Lung microvascular endothelial cell (primary cell): ENCODE data around the gene NKX2-1. TPM values are rescaled to one million over a fixed set of nuclear protein-coding genes. Genes with fewer than 3 reads are reported as not detected.
"Not testable (repeated sequence)": the region's sequence is repeated elsewhere in the genome, so short reads cannot be mapped to it uniquely, and the experiment has no call there.

Source experiments
- DNase-seq, 2 donors: peaks; one replicate each; pipeline versions ENCODE4 v3.0.0 to v3.0.0-alpha.2; 2010; ENCODE audit warnings: low read depth in 2 of 2
- total RNA-seq: library from RNA; depleted of rRNA; stranded (reverse); fragments of >200 nt; gene quantifications from 2 replicates; pipeline ENCODE4 v1.2.1, GENCODE V29; 2014

NKX2-1 gene
- total RNA-seq, result under 0.01 TPM in 1 of 2 replicates, not detected in the other

DNA sequence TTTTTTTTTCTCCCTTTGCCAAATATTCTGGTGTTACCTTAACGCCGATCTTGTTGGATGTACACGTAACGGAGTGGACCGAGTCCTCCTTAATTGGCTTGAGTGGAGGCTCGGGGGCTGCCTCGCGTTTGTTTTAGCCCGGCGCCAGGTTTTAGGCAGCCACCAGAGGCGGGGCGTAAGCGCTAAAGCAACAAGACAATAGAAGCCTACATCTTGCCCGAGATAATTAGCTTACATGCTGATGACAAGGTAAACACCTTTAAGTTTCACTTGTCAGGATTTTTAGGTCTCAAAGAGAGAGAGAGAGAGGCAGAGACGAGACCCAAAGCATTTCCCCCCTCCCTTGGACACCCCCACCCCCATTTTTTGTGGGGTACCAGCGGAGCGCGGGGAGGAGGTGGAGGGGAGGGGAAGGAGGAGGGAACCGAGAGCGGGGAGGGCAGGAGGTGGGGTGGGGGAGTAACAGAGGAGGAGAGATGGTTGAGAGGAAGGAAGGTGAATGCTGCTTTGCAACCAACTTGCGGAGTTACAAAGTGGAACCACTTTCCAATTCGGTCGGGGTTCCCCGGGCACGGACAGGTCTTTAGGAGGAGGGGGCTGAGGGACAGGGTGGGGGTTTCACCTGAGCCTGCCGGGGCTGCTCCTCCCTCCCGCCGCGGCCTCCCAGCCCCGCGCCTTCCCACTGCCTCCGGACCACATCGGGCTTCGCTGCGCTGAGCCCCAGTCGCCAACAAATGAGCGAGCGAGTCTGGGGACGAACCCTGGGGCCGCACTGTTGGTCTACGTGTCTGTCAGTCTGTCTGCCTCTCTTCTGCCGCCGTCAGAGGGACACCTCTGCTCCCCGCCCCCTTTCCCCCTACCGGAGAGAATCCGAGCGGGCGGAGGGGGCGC, at the start of gene NKX2-1:
TSS of gene NKX2-1 (minus strand) at position 802 of the 891 bp plus-strand sequence. CDS start at position 699, 103 bp downstream.
- DNase-seq, result no peak

DNA sequence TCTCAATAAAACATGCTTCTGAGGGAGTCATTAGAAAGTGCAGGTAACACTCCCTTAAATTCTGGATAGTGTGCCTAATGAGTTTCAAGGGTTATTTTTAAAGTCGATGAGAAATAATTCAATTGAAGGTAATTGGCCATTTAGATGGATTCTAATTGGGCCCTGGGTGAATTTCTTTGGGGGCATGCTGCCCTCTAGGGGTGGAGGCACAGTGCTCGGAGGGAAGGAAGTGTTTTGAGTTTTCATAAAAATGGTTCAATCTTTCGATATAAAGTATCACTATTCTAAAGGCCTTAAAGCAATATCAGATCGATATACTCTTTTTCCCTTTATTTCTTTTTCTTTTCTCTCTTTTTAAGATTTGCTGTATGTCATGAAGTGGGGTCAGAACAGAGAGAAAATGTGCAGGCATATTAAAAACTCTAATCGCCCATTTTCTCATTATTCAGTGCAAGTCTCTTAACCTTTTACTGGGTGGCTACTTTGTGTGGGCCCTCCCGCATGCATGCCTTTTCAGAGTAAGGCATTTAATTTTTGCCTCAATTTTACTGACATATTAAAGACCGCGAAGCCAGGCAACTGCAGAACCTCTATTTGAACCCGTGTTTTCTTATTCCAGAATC, 36.9 kb upstream of the NKX2-1 start:
- DNase-seq, result peak; percentile 30

DNA sequence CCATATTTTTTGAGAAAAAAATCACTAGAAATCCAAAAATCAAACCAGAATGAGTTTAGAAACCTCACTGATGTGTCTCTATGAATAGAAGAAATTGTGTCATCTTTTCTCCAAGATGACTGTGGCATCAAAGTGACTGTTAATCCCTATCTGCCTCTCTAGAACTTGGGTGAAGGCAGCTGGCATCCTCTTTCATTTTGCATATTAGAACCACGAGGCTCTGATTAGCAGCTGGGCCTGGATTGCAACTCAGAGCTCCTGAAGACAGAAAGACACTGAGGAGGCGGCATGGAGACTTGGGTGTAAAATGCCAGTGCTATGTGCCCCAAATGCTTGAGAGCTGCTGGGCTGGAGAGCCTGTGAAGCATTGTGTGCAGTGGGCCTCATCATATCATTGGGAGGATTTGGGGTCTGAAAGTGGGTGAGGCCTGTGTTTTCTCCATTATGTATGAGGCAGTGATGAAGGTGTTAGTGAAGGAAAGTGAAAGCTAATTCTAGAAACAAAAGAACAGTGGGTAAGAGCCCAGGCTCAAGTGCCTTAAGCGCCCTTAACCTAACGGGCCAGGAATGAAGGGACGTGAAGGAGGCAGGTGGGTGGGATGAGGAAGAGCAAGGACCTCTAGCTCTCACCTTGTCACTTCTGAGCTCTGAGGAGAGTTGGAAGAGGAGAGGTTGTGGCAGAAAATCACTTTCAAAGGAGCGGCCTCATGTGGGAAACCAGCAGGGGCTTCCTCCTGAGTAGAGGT, 36.1 kb upstream of the NKX2-1 start:
- DNase-seq, result no peak

DNA sequence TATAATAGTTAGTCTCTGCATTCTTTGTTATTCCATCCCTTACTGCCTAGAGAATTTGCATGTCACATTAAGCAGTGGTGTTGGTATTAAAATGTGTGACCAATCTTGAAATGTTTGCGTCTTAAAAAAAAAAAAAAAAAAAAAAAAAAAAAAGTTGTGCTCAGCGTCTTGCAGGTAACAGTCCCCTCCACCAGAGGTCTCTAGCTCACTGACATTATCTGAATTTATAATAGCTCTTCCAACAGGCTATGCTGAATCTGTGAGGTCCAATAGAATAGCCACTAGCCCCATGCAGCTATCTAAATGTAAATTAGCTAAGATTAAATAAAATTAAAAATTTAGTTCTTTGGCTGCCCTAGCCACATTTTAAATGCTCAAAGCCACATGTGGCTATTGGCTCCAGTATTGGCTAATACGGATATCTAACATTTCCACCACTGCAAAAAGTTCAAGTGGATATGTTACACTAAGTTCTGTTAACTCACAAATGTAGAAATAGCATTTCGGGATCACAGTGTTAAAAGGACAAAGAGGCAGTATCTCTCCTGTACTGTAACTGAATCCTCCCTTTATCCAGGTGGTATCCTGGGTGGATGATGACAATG, 33.7 kb upstream of the NKX2-1 start:
- DNase-seq, result peak; percentile 57 to 66

DNA sequence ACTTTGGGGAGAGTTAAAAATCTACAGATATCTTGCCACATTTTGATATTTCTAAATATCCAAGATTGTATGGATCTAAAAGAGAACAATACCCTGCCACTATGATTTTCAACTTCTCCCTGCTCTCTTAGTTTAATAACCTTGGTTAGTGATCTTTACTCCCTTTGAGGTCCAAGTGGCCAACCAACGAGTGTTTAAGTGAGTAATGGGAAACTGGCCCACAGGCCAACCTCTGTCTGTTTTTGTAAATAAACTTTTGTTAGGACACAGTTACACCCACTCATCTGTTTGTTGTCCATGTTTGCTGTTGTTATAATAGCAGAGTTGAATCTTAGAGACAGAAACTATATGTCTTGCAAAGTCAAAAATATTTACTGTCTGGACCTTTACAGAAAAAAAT, 30.9 kb upstream of the NKX2-1 start:
- DNase-seq, result no peak

DNA sequence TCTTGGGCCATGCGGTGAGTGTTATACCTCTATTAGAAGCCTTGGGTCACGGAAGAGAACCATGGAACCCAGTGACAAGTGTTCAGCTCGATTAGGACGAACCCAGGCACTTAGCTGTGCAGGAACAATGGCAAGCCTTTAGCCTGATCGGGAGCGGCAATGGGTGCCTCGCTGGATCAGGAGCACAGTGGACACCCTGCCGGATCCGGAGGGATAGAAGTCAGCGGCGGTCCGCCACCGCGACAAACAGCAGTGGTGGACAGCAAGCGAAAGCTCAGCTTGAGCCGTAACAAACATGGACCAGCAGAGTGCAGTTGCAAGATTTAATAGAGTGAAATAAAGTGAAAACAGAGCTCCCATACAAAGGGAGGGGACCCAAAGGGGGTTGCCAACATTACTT, 24.2 kb upstream of the NKX2-1 start:
- DNase-seq, result not testable (repeated sequence)

DNA sequence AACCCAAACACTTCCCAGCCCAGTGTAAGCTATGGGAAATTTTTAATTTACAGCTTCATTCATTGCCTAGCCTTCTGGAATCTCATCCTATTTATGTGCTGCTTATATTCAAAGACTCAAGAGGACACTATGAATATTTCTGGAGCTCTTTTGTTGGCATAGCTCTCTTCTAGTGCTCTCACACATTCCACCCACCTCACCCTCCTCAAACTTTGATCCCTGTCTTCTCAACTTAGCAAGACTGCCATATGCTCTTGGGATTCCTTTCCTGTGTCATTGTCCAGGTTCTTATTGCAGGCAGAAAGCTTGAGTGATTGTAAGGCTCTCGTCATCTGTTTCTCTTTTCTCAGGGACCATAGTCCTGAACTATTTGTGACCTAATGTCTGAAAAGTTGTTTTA, 18.0 kb upstream of the NKX2-1 start:
- no peak for DNase-seq

DNA sequence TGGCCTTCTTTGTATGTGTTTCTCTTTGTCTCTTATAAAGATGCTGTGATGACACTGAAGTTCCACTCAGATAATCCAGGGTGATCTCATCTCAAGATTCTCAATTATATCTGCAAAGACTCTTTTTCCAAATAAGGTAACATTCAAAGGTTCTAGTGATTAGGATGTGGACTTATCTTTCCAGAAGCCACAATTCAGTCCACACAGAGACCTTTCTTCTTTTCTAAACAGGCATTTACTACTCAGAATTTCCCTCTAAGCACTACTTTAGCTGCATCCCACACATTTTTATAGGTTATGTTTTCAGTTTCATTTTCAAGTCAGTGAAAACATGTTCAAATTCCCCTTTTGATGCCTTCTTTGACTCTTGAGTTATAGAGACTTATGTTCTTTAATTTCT, 9.0 kb upstream of the NKX2-1 start:
- DNase-seq, result no peak

DNA sequence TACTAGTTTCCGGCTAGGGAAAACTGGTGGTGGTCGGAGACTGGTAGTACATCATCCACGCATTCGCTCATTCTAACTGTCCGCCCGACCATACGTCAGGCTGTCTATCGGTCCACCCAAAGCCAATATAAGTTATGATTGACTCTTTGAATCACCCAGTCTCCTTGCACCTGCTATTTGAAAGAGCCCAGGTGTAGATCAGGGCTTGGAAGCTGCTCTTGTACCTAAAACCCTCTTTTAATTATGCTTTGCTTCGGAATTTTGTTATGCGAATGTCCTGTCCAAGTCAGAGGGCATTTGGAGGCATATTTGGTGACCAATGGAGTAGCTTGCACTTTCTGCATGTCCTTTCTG, 5.7 kb upstream of the NKX2-1 start:
- DNase-seq, result no peak

DNA sequence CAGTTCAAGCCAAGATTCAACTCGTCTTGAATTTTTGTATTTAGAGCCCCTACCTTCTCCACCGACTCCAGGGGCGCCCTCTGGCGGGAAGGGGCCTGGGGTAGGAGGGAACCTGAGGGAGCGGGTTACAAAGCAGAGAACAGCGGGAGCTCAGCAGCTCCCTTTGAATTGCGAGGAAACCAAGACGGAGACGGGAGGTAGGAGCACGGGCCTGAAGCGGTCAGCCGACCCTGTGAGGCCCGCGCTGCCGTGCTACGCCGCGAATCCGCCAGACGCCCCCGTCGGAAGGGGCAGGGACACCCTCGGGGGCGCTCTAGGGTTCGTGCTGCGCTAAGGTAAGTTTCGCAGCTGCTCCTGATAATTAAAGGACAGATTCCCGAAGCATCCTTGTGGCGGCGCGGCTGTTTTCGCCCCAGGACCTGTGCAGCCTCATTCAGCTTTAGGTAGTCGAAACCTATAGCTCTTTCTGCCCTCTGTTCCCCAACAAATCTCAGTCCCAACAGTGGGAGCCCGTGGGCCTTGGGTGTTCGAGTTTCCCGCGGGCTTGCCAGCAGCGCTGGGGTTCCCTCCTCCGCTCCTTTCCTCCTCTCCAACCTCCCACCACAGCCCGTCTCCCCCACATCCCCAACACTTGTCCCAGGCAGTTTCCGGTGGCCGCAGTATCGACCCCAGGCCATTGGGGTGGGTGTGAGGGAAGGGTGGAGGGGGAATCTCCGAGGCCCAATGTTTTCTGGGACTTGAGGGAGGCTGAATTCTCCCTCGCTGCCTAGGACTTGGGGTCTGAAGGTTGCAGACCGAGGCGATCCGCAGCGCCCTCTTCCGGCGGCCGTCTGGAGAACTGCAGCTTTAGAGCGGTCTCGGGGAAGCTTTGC, 5.1 kb upstream of the NKX2-1 start:
- peak in 1 of 2 donors; percentile 12 for DNase-seq

DNA sequence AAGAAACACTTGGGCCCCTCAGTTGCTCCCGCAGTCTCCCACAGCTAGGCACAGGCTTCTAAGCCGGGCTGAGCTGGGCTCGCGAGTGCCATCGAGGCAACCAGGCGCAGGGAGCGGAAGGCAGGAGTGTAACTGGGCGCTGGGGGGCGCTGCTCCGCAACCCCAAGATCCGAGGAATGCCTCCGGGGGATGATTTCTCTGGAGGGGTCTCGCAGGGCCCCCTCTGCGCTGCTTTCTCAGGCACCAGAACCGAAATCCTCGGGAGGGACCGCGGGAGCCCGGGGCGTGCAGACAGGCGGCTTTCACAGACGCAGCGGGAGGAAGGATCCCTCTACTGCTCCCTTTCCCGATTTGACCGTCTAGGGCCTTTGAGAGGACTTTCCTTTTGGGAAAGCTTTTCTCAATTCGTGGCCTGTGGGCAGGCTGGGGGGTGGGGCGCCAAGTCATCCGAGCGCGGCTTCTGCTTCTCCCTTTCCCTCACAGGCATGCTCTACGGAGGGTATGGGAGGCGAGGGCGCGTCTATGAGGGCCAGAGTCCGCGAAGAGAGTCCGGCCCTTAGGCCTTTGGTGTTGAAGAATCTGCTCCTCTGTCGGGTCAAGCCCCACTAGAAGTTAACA, 4.3 kb upstream of the NKX2-1 start:
- no peak for DNase-seq

DNA sequence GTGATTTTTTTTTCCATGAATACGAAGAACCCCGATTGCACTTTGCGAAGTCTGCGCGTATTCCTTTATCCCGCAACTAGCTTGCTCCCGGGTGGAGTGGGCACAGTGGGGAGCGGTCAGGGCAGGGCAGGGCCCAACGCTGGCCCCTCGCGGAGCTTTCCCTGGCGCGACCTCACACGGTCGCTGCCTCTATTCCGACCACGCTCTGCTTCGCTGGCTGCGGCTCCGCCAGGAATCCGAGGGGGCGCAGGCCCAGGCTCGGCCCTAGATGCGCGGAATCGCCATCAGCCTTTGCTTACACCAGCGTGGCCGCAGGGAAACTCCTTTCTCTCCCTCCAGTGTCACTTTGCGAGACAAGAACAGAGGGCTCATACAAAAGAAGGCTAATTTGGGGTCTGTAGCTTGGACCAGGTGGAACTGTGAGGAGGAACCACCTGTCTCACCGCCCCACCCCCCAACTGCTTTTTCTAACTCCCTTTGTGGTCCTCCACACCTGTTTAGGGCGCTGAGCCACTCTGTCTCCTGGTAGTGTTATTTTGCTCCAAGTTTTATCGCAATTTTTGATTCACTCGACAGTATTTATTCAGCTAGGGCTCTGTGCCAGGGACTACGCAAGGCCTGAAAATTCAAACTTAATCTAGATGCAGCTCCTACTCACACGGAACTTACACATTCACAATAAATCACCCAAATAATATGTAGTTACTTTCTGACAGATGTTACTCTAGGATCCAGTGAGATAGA, 3.1 kb upstream of the NKX2-1 start:
- no peak for DNase-seq

DNA sequence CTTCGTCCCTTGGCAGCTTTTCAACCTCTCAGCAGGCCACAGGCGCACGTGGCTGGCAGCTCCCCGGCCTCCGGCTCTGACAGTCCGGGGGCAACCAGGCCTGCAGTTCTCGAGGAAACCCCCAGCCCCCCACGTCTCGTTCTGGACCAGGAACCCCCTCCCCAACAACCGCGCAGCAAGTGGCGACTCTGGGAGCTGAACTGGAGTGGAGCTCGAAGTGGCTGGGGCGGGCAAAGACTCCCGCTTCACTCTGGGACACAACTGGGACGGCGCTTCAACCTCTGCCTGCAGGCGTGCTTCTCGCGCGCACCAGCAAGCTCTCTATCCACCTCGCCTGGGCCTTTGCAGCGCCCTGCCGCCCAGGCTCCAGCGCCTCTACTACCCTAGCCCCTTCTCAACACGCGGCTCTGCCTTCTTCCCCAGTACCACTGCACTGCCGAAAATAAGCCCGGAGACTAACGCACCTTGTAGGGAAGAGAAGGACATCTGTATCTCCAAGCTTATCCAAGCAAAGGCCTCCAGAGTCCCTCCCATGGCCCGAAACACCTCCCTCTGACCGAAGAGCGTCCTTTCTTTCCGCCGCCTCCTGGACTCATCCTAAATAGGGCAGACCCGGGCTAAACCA, 2.4 kb upstream of the NKX2-1 start:
- no peak for DNase-seq

DNA sequence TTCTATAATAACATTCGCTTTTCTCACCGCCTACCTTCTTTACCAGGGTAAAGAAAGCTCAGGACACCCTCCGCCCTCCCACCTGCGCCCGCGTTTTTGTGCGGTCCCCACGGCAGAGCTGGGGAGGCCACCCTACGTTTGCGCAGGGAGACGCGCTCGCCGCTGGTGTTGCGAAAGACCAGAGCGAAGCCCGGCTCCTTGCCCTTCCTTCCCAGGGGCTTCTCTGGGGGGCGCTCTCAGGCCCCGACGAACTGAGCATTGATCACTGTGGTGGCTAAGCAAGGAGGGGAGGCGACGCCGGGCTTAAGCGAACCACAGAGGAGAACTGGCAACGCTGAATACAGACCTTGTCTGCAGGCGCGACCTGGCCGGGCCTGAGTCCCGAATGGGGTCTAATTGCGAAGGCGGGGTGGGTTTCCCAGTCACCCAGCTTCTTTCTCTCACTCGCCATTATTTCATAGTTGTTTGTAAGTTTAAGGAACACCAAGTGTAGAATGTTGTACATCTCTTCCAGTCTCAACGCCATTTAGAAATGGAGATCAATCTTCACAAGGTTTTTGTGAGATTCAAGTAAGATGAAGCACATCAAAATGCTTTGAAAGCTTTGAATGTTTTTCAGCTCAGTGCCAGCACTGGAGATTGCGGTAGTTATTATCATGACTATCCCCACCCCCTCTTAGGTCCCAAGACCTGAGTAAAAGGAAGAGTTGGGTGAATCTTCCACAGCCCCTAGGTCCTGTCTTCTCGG, 1.7 kb upstream of the NKX2-1 start:
- DNase-seq, result no peak

DNA sequence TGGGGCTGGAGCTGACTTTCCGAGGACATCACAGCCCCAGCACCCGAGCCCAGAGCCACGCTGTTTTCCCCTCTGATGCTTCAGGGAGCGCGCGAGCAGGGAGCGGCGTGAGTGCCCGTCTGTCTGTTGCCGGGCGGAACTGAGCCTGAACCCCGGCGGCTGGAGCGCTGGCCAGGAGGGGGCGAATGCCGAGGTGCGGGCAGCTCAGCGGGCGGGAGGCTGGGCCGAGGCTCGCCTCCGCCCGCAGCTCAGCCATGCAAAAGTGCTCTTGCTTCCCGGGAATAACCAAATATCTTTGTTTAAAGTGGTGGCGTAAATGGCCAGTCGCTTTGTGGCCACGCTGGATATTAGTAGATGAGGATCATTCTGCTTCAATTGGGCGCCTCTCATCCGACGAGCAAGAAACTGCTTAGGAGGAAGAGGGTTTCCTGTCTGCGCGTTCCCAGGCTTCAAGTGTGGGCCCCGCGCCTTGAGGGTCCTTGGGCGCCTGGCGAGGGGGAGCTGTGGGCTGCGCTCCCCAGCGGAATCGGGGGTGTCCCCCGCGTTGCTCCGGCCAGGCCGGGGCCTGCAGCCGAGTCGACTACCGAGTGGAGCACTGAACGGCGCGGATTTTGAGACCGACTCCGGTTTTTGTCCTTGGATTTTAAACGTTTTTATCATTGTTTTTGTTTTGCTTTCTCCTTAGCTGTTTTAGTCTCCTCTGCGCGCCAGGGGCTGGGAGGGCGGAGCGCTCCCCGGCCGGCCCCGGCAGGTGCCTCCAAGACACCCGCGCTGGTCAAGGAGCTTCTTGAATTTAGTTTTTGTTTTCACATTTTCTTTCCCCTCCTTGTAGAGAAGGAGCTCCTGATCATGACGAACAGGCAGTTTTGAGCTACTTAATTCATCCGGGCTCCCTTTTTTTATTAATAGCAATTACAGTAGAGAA, 831 bp upstream of the NKX2-1 start:
- DNase-seq, result peak; percentile 15 to 32

DNA sequence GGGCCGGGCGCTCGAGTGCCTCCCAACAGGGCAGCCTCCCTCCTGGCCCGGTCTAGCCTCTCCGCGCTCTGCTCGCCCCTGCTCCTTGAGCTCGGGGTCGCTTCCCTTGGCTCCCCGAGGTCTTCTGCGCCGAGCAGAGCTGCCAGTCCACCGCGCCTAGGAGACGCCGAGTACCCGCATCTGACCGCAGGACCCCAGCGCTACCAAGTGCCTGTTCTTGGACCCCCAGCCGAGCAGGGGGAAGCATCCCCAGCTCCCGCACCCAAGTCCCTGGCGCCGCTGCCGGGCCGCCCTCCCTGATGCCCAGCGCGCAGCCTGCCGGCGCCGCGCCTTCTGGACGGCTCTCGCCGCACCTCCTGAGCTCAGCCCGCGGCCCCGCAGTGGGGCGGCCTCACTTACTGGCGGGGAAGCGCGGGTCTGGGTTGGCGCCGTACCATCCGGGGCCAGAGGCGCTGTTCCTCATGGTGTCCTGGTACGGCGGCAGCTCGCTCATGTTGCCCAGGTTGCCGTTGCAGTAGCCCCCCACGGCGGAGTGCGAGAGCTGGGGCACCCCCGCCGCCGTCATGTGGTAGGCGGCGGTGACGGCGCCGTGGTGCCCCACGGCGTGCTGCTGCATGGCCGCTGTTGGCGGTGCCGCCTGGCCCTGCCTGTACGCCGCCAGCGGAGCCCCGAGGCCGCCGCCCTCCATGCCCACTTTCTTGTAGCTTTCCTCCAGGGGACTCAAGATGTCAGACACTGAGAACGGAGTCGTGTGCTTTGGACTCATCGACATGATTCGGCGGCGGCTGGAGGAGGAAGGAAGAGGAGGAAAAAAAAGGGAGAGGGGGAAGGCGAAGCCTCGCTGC, 1.2 kb downstream of the NKX2-1 start:
- DNase-seq, result no peak
